Right lobe of liver (tissue), 6 donors: ENCODE results near the gene ZNF714. TPM values are rescaled to one million over a fixed set of nuclear protein-coding genes. Genes with fewer than 3 reads are reported as not detected.

Experiments used
- ATAC-seq, 4 donors: fragments of 200-7000 bp; cut with Tn5 transposase; one replicate each; pipeline ENCODE4 v1.9.1; 2020; ENCODE audit warnings: mild to moderate bottlenecking in 4 of 4, moderate library complexity in 4 of 4
- DNase-seq, 3 donors: peaks; one replicate each; pipeline ENCODE4 v3.0.0-alpha.2; 2020
- H3K27ac ChIP-seq, 3 donors: fragments of 200-600 bp; one replicate each; pipeline ENCODE4 v1.8.0; 2022
- H3K27me3 ChIP-seq, 2 donors: fragments of 200-600 bp; one replicate each; pipeline ENCODE4 v1.8.0; 2022
- H3K36me3 ChIP-seq, 4 donors: fragments of 200-600 bp; sonication (generic) in 1 of 4; one replicate each; pipeline versions ENCODE4 v1.5.1 to v1.8.0; 2017 to 2022; ENCODE audit warnings: control low read depth in 1 of 4
- H3K4me1 ChIP-seq, 4 donors: fragments of 200-600 bp; sonication (generic) in 1 of 4; one replicate each; pipeline versions ENCODE4 v1.5.1 to v1.8.0; 2017 to 2022; ENCODE audit warnings: control low read depth in 1 of 4
- H3K4me3 ChIP-seq, 3 donors: fragments of 200-600 bp; one replicate each; pipeline ENCODE4 v1.8.0; 2022
- H3K9me3 ChIP-seq, 4 donors: fragments of 200-600 bp; sonication (generic) in 1 of 4; one replicate each; pipeline versions ENCODE4 v1.5.1 to v1.8.0; 2017 to 2022; ENCODE audit warnings: control low read depth in 1 of 4
- POLR2A ChIP-seq: fragments of 450-650 bp; IDR thresholded peaks from one replicate; pipeline ENCODE4 v1.6.1; 2017; ENCODE audit warnings: antibody characterized with exemption, mild to moderate bottlenecking
- WGBS: methylation state at CpG from one replicate; pipeline ENCODE4 v1.1.6; 2018; ENCODE audit warnings: low coverage, low lambda C conversion rate; ENCODE audit not compliant: insufficient coverage; ENCODE audit errors: missing lambda C conversion rate; 5-methylcytosine and 5-hydroxymethylcytosine counted together
- intact Hi-C, 2 donors: fragments of 100-400 bp; cut with DNase I; formaldehyde crosslinking; loops; one replicate each; pipeline versions ENCODE4 v1.11.2 to v1.14.1; 2022
- total RNA-seq, 6 experiments: library from RNA; depleted of rRNA in 2 of 6; stranded (reverse); fragments of >200 nt in 2 of 6; fragmentation: NEBNext Ultra II Directional in 3 of 6; extraction: Animal tissue kit (Norgen Biotek cat#: 25700) in 3 of 6; gene quantifications; one replicate each; pipeline versions ENCODE4 v1.1.0 to v1.2.4, GENCODE V29; 2016 to 2023
- TF ChIP-seq, protein P1 (sequence below), 4 donors: fragments of 200-600 bp in 3 of 4; fragments of 450-650 bp in 1 of 4; IDR thresholded peaks; one replicate each; pipeline versions ENCODE4 v1.5.1 to v1.8.0; 2016 to 2022; ENCODE audit warnings: antibody characterized with exemption in 4 of 4, mild to moderate bottlenecking in 2 of 4
- donor health status: DM: no; HTN: yes; CAD: no.
- donor health status: DM: no; HTN: no; CAD: no.
- donor health status: DM: no; HTN: no; CAD: no.
- donor health status: DM: no; HTN: yes; CAD: no.
- donor health status: DM: no; HTN: yes; CAD: no.

Gene ZNF714
- total RNA-seq, 6 experiments from 2014 or later: 0.43 to 1.1 (median 0.67) TPM

DNA sequence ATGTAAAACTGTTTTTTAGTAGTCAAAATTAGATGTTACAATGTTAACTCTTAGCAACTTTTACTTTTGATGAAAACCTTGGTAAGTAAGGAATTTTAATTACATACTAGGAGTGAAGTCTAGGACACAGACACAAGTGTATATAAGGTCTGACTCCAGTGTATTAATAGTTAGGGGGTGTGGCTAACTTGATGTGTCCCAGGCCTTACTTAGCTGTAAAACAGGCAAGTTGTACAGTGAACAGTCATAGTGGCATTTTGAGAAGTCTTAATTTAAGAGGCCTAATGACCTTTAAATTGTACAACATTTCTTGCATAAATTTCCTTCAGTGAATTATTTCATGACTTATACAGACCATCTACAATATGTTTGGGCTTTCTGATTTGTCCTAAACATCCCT is 66.7 kb downstream of the ZNF714 start:
- intact Hi-C loops: no loop called here
- DNase-seq (no peak), ATAC-seq (no peak)
- no peaks in the 10 kb centered on the region for H3K36me3 ChIP-seq
- no peaks in the 10 kb centered on the region for H3K9me3 ChIP-seq
- no peak overlapping the region for H3K4me3 ChIP-seq
- H3K27me3 ChIP-seq: no peaks in the 10 kb centered on the region
- TF ChIP-seq, protein P1, sequence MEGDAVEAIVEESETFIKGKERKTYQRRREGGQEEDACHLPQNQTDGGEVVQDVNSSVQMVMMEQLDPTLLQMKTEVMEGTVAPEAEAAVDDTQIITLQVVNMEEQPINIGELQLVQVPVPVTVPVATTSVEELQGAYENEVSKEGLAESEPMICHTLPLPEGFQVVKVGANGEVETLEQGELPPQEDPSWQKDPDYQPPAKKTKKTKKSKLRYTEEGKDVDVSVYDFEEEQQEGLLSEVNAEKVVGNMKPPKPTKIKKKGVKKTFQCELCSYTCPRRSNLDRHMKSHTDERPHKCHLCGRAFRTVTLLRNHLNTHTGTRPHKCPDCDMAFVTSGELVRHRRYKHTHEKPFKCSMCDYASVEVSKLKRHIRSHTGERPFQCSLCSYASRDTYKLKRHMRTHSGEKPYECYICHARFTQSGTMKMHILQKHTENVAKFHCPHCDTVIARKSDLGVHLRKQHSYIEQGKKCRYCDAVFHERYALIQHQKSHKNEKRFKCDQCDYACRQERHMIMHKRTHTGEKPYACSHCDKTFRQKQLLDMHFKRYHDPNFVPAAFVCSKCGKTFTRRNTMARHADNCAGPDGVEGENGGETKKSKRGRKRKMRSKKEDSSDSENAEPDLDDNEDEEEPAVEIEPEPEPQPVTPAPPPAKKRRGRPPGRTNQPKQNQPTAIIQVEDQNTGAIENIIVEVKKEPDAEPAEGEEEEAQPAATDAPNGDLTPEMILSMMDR (IDR thresholded peaks at IDR 0.05): no peak
- TF ChIP-seq POLR2A: no peak
- no peak overlapping the region for H3K27ac ChIP-seq
- H3K4me1 ChIP-seq: no peaks in the 10 kb centered on the region

GRCh38 chr19:21149877-21150276 is 67.9 kb downstream of the ZNF714 start:
- intact Hi-C loops: no loop called here
- TF ChIP-seq, protein P1 (IDR thresholded peaks at IDR 0.05): no peak
- no peak for TF ChIP-seq POLR2A
- Histone ChIP-seq H3K36me3 (no peaks in the 10 kb centered on the region), H3K4me3 (no peak overlapping the region), H3K9me3 (no peaks in the 10 kb centered on the region), H3K27me3 (no peaks in the 10 kb centered on the region), H3K27ac (no peak overlapping the region), H3K4me1 (no peaks in the 10 kb centered on the region)
- 87% methylated on average over 4 of the region's 6 CpGs for WGBS
- DNase-seq (no peak), ATAC-seq (no peak)

- H3K4me3 ChIP-seq: no peak overlapping the region
- WGBS: 100% methylated on average over 1 of the region's 1 CpG
- H3K4me1 ChIP-seq: no peaks in the 10 kb centered on the region
- ATAC-seq (no peak), DNase-seq (no peak)
- H3K9me3 ChIP-seq: no peaks in the 10 kb centered on the region
- H3K27me3 ChIP-seq: no peaks in the 10 kb centered on the region
- intact Hi-C loops: no loop called here
- no peak for TF ChIP-seq POLR2A
- TF ChIP-seq, protein P1 (IDR thresholded peaks at IDR 0.05): no peak
- H3K27ac ChIP-seq: no peak overlapping the region
- H3K36me3 ChIP-seq: no peaks in the 10 kb centered on the region
Measured at GRCh38 chr19:21151460-21151859, 69.5 kb downstream of the ZNF714 start.

DNA sequence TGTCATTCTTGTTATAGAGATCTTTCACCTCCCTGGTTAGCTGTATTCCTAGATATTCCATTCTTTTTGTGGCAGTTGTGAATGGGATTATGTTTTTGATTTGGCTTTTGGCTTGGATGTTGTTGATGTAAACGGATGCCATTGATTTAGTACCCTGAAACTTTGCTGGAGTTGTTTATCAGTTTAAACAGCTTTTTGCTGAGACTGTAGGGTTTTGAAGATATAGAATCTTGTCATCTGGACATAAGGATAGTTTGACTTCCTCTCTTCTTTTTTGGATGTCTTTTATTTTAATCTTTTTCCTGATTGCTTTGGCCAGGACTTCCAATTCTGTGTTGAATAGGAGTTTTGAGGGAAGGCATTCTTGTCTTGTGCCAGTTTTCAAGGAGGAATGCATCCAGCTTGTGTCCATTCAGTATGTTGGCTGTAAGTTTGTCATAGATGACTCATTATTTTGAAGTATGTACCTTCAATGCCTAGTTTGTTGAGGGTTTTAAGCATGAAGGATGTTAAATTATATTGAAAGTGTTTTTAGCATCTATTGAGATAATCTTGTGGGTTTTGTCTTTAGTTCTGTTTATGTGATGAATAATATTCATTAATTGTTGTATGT is 76.6 kb downstream of the ZNF714 start:
- no peak overlapping the region for H3K27ac ChIP-seq
- H3K27me3 ChIP-seq: no peaks in the 10 kb centered on the region
- DNase-seq: no peak
- intact Hi-C loops: no loop called here
- no peaks in the 10 kb centered on the region for H3K9me3 ChIP-seq
- H3K4me1 ChIP-seq: no peaks in the 10 kb centered on the region
- TF ChIP-seq, protein P1 (IDR thresholded peaks at IDR 0.05): no peak
- no peak for TF ChIP-seq POLR2A
- ATAC-seq: no peak
- 55% methylated on average over 1 of the region's 1 CpG for WGBS
- no peaks in the 10 kb centered on the region for H3K36me3 ChIP-seq
- no peak overlapping the region for H3K4me3 ChIP-seq

DNA sequence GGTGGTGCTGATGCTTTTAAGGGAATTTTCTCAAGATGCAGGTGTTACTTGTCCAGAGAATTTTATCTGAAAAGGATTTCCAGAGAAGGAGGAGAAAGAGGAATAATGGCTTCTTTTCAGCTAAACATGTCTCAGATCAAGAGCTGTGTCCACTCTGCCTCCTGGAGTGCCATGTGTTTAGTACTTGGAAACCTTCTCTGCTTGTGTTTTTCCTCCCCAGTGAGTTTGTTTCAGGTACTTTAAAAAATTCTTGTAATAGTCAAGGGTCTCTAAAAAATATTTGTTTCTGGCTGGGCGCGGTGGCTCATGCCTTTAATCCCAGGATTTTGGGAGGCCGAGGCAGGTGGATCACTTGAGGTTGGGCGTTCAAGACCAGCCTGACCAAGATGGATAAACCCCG is 82.5 kb downstream of the ZNF714 start:
- Histone ChIP-seq H3K4me3 (no peak overlapping the region), H3K27me3 (no peaks in the 10 kb centered on the region), H3K9me3 (no peaks in the 10 kb centered on the region), H3K36me3 (no peaks in the 10 kb centered on the region), H3K4me1 (no peaks in the 10 kb centered on the region), H3K27ac (no peak overlapping the region)
- intact Hi-C loops: no loop called here
- no peak for TF ChIP-seq POLR2A
- TF ChIP-seq, protein P1 (IDR thresholded peaks at IDR 0.05): no peak
- no peak for ATAC-seq
- no peak for DNase-seq
- WGBS: 88% methylated on average over 5 of the region's 5 CpGs
